D721Med (cell line): ENCODE results near the gene FAM210B.

Experiments
- DNase-seq: peaks from one replicate; pipeline ENCODE4 v3.0.0; 2011; ENCODE audit warnings: low spot score; ENCODE audit not compliant: insufficient read length
- FAIRE-seq: peaks from 2 replicates; lab custom pipeline; 2011; peaks lifted over from hg19 to GRCh38; lab: Jason Lieb, UNC
- CTCF ChIP-seq: IDR thresholded peaks from 2 replicates; pipeline ENCODE4 v1.5.1; 2012; ENCODE audit warnings: mild to moderate bottlenecking, control low read depth; ENCODE audit not compliant: insufficient read depth; ENCODE audit errors: missing control alignments

Gene FAM210B

GRCh38 chr20:56391037-56391436 lies 32.3 kb downstream of the FAM210B start:
- FAIRE-seq (no peak), DNase-seq (no peak)
- no peak for TF ChIP-seq CTCF

DNA sequence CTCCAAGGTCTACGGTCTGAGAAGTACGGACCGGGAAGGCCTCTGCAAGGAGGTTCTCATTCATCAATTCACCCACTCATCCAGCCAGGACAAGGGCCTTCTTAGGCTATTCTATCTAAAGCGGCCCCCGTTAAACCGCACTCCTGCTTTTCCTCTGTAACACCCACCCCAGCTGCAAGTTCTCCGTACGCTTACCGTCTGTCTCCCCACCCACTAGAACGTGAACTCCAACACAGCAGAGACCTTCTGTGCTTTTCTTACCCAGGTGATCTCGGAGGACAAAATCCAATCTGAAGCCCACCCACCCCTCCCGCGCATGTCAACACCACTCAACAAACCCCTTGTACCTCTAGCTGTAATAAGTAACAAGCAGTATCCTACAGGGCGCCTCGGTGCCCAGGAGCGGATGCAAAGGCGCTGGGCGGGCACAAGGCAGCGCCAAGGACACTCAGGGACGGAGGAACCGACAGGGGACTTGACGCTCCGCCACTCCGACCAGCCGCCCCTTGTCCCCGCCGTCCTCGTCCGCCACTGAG lies 32.9 kb downstream of the FAM210B start:
- no peak for DNase-seq
- no peak for FAIRE-seq
- TF ChIP-seq CTCF = no peak

- peak; percentile 97 for DNase-seq
- TF ChIP-seq CTCF = no peak
- no peak for FAIRE-seq
Measured at GRCh38 chr20:56392132-56392880, 33.5 kb downstream of the FAM210B start, which contains the start of the genes AURKA and CSTF1. Gene AURKA, minus strand, starts transcription at chr20:56392215. Its CDS starts 4,018 bp downstream, at chr20:56388197. Gene CSTF1, plus strand, starts transcription at chr20:56392645. Its CDS starts 2,908 bp downstream, at chr20:56395553.

DNA sequence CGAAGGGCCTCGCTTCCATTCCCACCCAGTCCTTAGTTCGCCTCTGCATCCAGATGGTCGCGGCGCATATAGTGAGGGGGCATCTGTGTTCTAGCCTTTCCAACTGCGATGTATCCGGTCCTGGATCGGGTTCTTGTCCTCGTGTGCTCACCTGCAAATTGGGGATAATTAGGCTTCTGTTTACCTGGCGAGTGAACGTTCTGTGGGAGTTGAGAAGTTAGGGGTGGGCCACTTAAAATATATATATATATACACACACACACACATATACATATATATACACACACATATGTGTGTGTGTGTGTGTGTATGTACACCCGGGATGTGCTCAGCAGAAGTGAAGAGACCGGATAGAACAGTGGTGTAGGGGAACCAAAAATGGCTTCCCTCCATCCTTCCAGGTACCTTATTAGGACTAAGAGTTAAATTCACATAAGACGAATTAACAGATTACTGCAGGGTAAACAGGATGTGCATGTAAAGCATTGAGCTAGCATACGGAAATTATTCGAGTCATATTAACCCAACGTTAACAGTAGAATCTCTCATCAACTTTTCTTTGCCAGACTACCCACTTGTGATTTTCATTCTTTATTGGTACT lies 34.2 kb downstream of the FAM210B start:
- DNase-seq (no peak), FAIRE-seq (no peak)
- TF ChIP-seq CTCF = no peak

DNA sequence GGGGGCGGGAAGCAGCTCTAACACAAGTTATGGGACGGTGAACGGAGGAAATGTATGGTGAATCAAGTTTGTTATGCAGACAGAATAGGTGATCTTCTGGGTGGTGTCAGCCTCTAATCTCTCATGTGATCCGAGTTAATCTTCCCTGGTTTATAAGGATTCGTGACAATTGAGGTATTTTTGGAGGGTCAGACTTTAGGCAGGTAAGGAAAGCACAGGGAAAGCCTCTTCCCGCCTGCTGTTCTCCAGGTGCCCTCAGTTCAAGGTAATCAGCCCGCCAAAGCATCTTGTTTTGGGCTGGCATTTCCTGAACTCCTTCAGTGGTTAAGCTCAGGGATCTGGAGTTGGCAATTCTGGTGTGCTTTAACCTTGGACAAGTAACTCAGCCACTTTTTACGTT lies 34.9 kb downstream of the FAM210B start:
- DNase-seq (no peak), FAIRE-seq (no peak)
- no peak for TF ChIP-seq CTCF

- FAIRE-seq = no peak
- no peak for DNase-seq
- no peak for TF ChIP-seq CTCF
Measured at GRCh38 chr20:56395166-56395565, 36.4 kb downstream of the FAM210B start.
